Left kidney (tissue), 2 donors: ENCODE measurements around the gene PGGT1B. TPM values are rescaled to one million over a fixed set of nuclear protein-coding genes. Genes with fewer than 3 reads are reported as not detected.
A peak's percentile ranks its signal among the peaks of the same experiment; 100 is the strongest.

Experiments used
- DNase-seq: peaks from one replicate; pipeline ENCODE4 v3.0.0-alpha.2; 2013
- polyA plus RNA-seq: library from polyadenylated mRNA; unstranded; fragments of 120-200 nt; gene quantifications from one replicate; pipeline ENCODE4 v1.2.1, GENCODE V29; 2013; ENCODE audit not compliant: insufficient read length

PGGT1B gene
- polyA plus RNA-seq, 1 donor: 38.5 TPM

GRCh38 chr5:115184770-115185169 lies 77.9 kb downstream of the PGGT1B start:
- no peak for DNase-seq

GRCh38 chr5:115181757-115182156 lies 80.9 kb downstream of the PGGT1B start:
- no peak for DNase-seq

- DNase-seq: peak; percentile 42
Observed at GRCh38 chr5:115180165-115180709, 82.4 kb downstream of the PGGT1B start.

GRCh38 chr5:115179394-115180164 lies 83.1 kb downstream of the PGGT1B start:
- DNase-seq: peak; percentile 33

DNA sequence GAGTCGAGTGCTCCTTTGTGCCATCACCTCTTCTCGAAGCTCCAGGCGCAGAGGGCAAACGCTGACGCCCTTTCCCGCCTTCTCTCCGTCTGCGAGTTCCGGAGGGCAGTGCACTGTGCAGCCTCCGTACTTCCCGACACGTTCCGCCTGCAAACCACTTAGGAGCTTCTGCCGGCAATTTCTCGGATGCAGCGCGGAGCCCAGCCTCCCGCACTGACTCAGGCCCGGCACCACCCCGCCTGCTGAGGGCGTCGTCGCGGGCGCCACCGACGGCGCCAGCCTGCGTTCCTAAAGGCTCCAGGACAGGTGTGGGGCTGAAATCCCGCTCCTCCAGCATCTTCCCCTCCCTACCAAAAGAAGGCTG lies 83.7 kb downstream of the PGGT1B start:
- no peak for DNase-seq

DNA sequence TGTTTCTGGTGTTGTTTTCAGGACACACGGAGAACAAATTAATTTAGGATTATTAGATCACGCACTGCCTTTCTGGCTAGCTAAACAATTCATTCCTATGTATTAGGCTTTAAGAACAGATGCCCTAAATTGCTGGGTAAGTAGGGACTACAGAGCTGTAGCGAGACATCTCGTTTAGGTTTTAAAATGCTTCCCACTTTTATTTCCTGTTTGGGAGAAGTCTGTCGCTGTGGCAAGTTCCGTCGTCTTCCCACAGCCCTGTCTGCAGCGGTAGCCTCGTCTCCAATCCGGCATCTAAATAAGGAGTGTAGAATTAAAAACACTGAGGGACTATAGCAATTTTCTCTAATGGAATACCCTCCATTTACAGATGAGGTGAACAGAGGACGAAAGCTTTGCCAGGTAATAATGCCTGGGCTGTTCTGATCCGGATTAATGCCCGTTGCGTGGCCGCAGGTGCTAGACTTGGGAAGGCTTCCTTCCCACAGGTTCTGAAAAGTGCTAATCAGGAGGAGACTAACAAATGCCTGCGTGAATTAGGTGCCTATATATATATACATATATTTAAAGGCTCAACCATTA lies 91.7 kb downstream of the PGGT1B start:
- DNase-seq: peak; percentile 13

DNA sequence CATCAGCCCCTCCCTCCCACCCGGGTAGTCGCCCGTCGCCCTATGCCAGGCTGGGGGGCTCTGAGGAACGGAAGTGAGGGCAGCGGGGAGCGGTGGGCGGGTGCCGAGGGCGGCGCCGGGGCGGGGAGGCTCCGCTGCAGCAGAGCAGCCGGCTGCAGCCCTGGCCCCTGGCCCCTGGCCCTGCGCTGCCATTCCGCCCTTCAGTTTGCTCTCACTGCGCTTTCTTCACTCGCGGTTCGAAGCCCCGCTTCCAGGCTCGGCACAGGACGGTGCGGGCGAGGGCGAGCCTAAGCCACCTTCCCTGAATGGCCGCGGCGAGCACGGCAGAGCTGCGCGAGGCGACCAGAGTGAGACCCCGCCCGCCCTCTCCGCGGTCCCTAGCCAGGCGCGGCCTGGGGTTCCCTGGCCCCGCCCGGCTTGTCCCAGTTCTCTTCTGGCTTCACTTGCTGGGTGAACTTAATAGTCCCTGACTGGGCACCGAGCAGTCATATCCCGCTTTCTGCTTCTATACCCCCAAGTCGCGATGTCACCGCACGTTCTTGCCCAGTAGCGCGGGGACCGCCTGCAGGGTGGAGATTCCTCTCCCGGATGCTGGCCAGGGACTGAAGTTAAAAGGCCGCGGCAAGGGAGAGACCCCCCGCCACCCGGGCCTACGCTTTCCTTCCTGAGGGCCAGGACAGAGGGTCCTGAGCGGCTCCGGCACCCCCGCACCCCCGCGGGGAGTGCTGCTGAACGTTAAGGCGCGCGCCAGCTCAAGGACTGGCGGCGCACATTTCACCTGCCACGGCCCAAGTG lies 92.3 kb downstream of the PGGT1B start:
- peak; percentile 44 for DNase-seq

DNA sequence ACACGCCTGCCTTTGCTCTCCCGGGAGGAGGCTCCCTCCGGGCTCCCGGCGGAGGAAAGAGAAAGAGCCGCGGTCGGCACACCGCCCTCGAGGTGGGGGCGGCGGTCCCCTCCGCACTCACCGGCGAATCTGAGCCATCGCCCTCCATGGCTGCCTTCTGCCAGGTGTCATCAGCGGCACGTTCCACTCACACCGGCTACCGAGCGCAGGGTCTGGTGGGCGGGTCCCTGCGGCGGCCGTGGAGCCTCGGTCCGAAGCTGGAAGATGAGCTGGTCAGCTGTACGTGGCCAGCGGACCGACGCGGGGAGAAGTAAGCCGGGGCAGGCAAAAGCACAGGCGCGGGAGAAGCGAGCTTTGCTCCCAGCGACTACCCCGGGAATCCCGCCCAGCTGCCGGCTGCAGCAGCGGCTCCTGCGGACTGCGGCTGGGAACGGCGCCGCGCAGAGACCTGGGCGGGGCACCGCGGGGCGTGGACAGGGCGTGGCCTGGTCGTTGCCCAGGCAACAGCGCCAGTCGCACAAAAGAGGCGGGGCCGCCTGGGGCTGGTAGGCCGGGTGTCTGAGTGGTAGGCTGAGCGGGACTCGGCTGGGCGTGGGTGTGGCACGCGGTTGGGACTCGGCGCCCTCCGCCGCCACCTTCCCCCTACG lies 93.1 kb downstream of the PGGT1B start, which contains the start of gene TRIM36:
Gene TRIM36, minus strand, starts transcription at position 422 of the 647 bp plus-strand sequence. Its CDS starts 274 bp downstream, at position 148.
- peak; percentile 87 for DNase-seq

DNA sequence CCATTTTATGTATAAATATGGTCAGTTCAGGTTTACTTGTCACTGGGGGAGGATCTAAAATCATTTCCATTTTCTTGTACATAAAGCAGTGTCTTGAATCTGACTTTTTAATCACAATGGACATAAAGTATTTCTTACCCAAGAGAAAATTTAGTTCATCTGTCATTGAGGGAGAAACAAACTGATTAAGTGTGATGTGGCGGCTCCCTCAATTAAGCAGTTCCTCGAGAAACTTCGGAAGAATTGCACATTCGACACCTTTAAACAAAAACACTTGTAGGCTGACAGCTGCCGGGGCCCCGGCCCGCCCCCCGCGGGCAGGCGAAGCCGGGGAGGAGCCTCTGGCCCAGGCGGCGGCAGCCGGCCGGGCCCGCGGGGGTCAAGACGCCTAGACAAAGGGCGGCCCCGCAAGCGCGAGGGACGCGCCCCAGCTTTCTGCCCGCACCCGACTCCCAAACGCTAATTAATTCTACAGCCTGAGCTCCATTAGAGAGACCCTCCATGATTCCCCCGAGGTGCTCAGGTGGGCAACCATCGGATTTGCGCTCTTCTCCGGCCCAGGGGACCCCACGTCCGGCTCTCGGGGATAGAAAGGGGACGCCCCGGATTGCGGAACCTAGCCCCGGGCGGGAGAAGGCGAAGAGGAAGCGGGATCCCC lies 93.7 kb downstream of the PGGT1B start:
- DNase-seq: peak; percentile 10

- DNase-seq: no peak
Observed at GRCh38 chr5:115166744-115167393, 95.8 kb downstream of the PGGT1B start.

- no peak for DNase-seq
Observed at GRCh38 chr5:115165790-115166189, 96.9 kb downstream of the PGGT1B start.

DNA sequence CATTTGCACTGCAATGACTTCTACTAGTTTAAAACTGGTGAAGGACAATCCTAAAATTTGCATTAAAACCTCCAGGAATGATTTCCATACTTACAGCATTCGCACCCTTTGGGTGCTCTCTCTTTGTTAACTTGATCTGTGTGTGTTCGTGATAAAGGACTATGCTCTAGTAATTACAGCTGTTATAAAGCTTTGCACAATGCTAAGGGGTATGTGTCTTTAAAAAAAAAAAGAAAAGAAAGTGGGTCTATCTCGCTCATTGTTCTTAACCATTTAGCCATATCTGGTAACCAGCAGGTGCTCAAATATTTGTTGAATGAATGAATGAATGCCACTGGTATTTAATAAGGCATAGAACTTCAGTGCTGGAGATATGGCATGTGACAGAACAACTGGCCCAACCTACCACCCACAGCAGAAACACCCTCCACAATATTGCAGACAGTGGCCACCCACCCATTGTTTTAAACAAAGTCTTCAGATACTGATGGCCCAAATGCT lies 101.7 kb downstream of the PGGT1B start:
- DNase-seq: no peak

Other genes with a start within 250 kb of the PGGT1B start
- gene TRIM36, start 93.0 kb downstream of the PGGT1B start, polyA plus RNA-seq: 3.0 TPM
- gene CCDC112, start 33.8 kb upstream of the PGGT1B start, polyA plus RNA-seq: 20.5 TPM